Activated CD4-positive, alpha-beta T cell treated with anti-CD3 and anti-CD28 coated beads for 36 hours (primary cell): ENCODE data around the gene TCF4. TPM values are rescaled to one million over a fixed set of nuclear protein-coding genes. Genes with fewer than 3 reads are reported as not detected.

Experiments used
- ATAC-seq: fragments of 200-7000 bp; cut with Tn5 transposase; one replicate; pipeline ENCODE4 v1.10.0; 2021; ENCODE audit warnings: mild to moderate bottlenecking, moderate library complexity
- CTCF ChIA-PET: fragments of 350-600 bp; sonication (Branson Sonifier 250); formaldehyde crosslinking; loops from one replicate; lab custom pipeline; 2021; ENCODE audit warnings: antibody characterized with exemption; lab: Charles Lee
- POLR2A ChIA-PET: fragments of 350-600 bp; sonication (Branson Sonifier 250); formaldehyde crosslinking; loops from one replicate; lab custom pipeline; 2021; ENCODE audit warnings: antibody characterized with exemption, inconsistent platforms; lab: Charles Lee
- DNase-seq: peaks from one replicate; pipeline ENCODE4 v3.0.0-alpha.2; 2020
- H3K27ac Mint-ChIP-seq: one replicate; pipeline ENCODE4 v1.8.0; 2021; ENCODE audit warnings: mixed read lengths
- H3K27me3 Mint-ChIP-seq: one replicate; pipeline ENCODE4 v1.8.0; 2021; ENCODE audit warnings: mixed read lengths
- H3K36me3 Mint-ChIP-seq: one replicate; pipeline ENCODE4 v1.8.0; 2021; ENCODE audit warnings: low read depth, mixed read lengths
- H3K4me1 Mint-ChIP-seq: one replicate; pipeline ENCODE4 v1.8.0; 2021; ENCODE audit warnings: mixed read lengths
- H3K4me3 Mint-ChIP-seq: one replicate; pipeline ENCODE4 v1.8.0; 2021; ENCODE audit warnings: mild to moderate bottlenecking, moderate library complexity, mixed read lengths
- H3K9me3 Mint-ChIP-seq: one replicate; pipeline ENCODE4 v1.8.0; 2021; ENCODE audit warnings: low read depth, mixed read lengths
- intact Hi-C, 2 experiments: fragments of 100-400 bp; cut with DNase I in 1 of 2; cut with micrococcal nuclease in 1 of 2; formaldehyde crosslinking; loops; one replicate each; pipeline versions ENCODE4 v1.14.2 to v1.15.1; 2022 to 2024; cut with DNase I, micrococcal nuclease
- total RNA-seq, 2 experiments: library from RNA; stranded (reverse); gene quantifications; one replicate each; pipeline ENCODE4 v1.2.3, GENCODE V29; 2021

Gene TCF4
- total RNA-seq, 2 experiments from 2014 or later = 0.69 to 1.9 TPM

GRCh38 chr18:55233857-55234256 is 354.1 kb downstream of the TCF4 start:
- DNase-seq (no peak), ATAC-seq (no peak)
- CTCF ChIA-PET = interaction anchor here (0.5 to 3.1 kb wide), 16 partner anchors 11 to 1800 kb away, joined by 3 to 16 read pairs (median 4); no protein-coding TSS in a partner anchor
- intact Hi-C loops = loop anchor here (1.0 to 10.0 kb wide), 4 partner anchors 41 to 1342 kb away; no protein-coding TSS in a partner anchor
- no peak overlapping the region for H3K4me3 Mint-ChIP-seq
- H3K36me3 Mint-ChIP-seq = no peaks in the 10 kb centered on the region
- H3K27me3 Mint-ChIP-seq = no peaks in the 10 kb centered on the region
- H3K4me1 Mint-ChIP-seq = peaks cover 2% of the 10 kb centered on the region
- POLR2A ChIA-PET = no interaction called here
- H3K27ac Mint-ChIP-seq = no peak overlapping the region
- no peaks in the 10 kb centered on the region for H3K9me3 Mint-ChIP-seq

- no peaks in the 10 kb centered on the region for H3K36me3 Mint-ChIP-seq
These were observed 355.5 kb downstream of the TCF4 start for GRCh38 chr18:55232506-55232905.

GRCh38 chr18:55229682-55230081 is 358.3 kb downstream of the TCF4 start:
- ChIA-PET POLR2A (no interaction called here), CTCF (no interaction called here)
- no peak for ATAC-seq
- no peaks in the 10 kb centered on the region for H3K27me3 Mint-ChIP-seq
- no peaks in the 10 kb centered on the region for H3K9me3 Mint-ChIP-seq
- intact Hi-C loops = loop anchor here in 1 of 2 experiments (10.0 kb wide), 1 partner anchor 1345 kb away; no protein-coding TSS in a partner anchor
- DNase-seq = no peak
- H3K27ac Mint-ChIP-seq = no peak overlapping the region
- peaks cover under 1% of the 10 kb centered on the region for H3K4me1 Mint-ChIP-seq
- H3K4me3 Mint-ChIP-seq = no peak overlapping the region
- no peaks in the 10 kb centered on the region for H3K36me3 Mint-ChIP-seq

More at GRCh38 chr18:55232506-55232905, 355.5 kb downstream of the TCF4 start:
- H3K9me3 Mint-ChIP-seq = no peaks in the 10 kb centered on the region
- no peak overlapping the region for H3K4me3 Mint-ChIP-seq
- H3K27me3 Mint-ChIP-seq = no peaks in the 10 kb centered on the region
- DNase-seq (no peak), ATAC-seq (no peak)
- ChIA-PET CTCF (interaction anchor here (0.6 kb wide), 1 partner anchor 828 kb away, joined by 3 read pairs; no protein-coding TSS in a partner anchor), POLR2A (no interaction called here)
- H3K4me1 Mint-ChIP-seq = peaks cover 2% of the 10 kb centered on the region
- intact Hi-C loops = loop anchor here in 1 of 2 experiments (10.0 kb wide), 1 partner anchor 1342 kb away; no protein-coding TSS in a partner anchor
- no peak overlapping the region for H3K27ac Mint-ChIP-seq

GRCh38 chr18:55228707-55229106 is 359.3 kb downstream of the TCF4 start:
- no peak for ATAC-seq
- CTCF ChIA-PET = no interaction called here
- Mint-ChIP-seq H3K27me3 (no peaks in the 10 kb centered on the region), H3K36me3 (no peaks in the 10 kb centered on the region), H3K4me1 (no peaks in the 10 kb centered on the region), H3K27ac (no peak overlapping the region), H3K4me3 (no peak overlapping the region), H3K9me3 (no peaks in the 10 kb centered on the region)
- POLR2A ChIA-PET = no interaction called here
- no peak for DNase-seq
- intact Hi-C loops = no loop called here

GRCh38 chr18:55228191-55228590 is 359.8 kb downstream of the TCF4 start:
- DNase-seq (no peak), ATAC-seq (no peak)
- POLR2A ChIA-PET = no interaction called here
- H3K36me3 Mint-ChIP-seq = no peaks in the 10 kb centered on the region
- H3K4me1 Mint-ChIP-seq = no peaks in the 10 kb centered on the region
- no peaks in the 10 kb centered on the region for H3K27me3 Mint-ChIP-seq
- CTCF ChIA-PET = no interaction called here
- H3K27ac Mint-ChIP-seq = no peak overlapping the region
- H3K4me3 Mint-ChIP-seq = no peak overlapping the region
- intact Hi-C loops = no loop called here
- H3K9me3 Mint-ChIP-seq = no peaks in the 10 kb centered on the region

- ATAC-seq = no peak
- Mint-ChIP-seq H3K27ac (no peak overlapping the region), H3K27me3 (no peaks in the 10 kb centered on the region), H3K4me3 (no peak overlapping the region), H3K9me3 (no peaks in the 10 kb centered on the region), H3K4me1 (no peaks in the 10 kb centered on the region), H3K36me3 (no peaks in the 10 kb centered on the region)
- ChIA-PET POLR2A (no interaction called here), CTCF (no interaction called here)
- intact Hi-C loops = no loop called here
- DNase-seq = no peak
These were observed 360.2 kb downstream of the TCF4 start for GRCh38 chr18:55227771-55228170.

- ChIA-PET CTCF (no interaction called here), POLR2A (no interaction called here)
- no peak for DNase-seq
- Mint-ChIP-seq H3K36me3 (no peaks in the 10 kb centered on the region), H3K27me3 (no peaks in the 10 kb centered on the region), H3K9me3 (no peaks in the 10 kb centered on the region), H3K4me3 (no peak overlapping the region), H3K27ac (no peak overlapping the region), H3K4me1 (no peaks in the 10 kb centered on the region)
- intact Hi-C loops = no loop called here
- ATAC-seq = no peak
These were observed 361.9 kb downstream of the TCF4 start for GRCh38 chr18:55226044-55226443.

GRCh38 chr18:55224086-55224625 is 363.8 kb downstream of the TCF4 start:
- no peaks in the 10 kb centered on the region for H3K27me3 Mint-ChIP-seq
- no peak overlapping the region for H3K27ac Mint-ChIP-seq
- H3K4me3 Mint-ChIP-seq = no peak overlapping the region
- ChIA-PET POLR2A (no interaction called here), CTCF (interaction anchor here (1.5 kb wide), 1 partner anchor 82 kb away, joined by 3 read pairs; no protein-coding TSS in a partner anchor)
- no peaks in the 10 kb centered on the region for H3K36me3 Mint-ChIP-seq
- H3K4me1 Mint-ChIP-seq = no peaks in the 10 kb centered on the region
- DNase-seq (no peak), ATAC-seq (no peak)
- intact Hi-C loops = no loop called here
- H3K9me3 Mint-ChIP-seq = no peaks in the 10 kb centered on the region

GRCh38 chr18:55221622-55222021 is 366.4 kb downstream of the TCF4 start:
- CTCF ChIA-PET = no interaction called here
- Mint-ChIP-seq H3K9me3 (no peaks in the 10 kb centered on the region), H3K27me3 (no peaks in the 10 kb centered on the region), H3K27ac (no peak overlapping the region), H3K4me3 (no peak overlapping the region), H3K36me3 (no peaks in the 10 kb centered on the region), H3K4me1 (no peaks in the 10 kb centered on the region)
- no peak for ATAC-seq
- POLR2A ChIA-PET = no interaction called here
- intact Hi-C loops = no loop called here
- DNase-seq = no peak

- ChIA-PET CTCF (no interaction called here), POLR2A (no interaction called here)
- H3K27me3 Mint-ChIP-seq = no peaks in the 10 kb centered on the region
- H3K27ac Mint-ChIP-seq = no peak overlapping the region
- intact Hi-C loops = no loop called here
- DNase-seq (no peak), ATAC-seq (no peak)
- H3K9me3 Mint-ChIP-seq = no peaks in the 10 kb centered on the region
- H3K4me1 Mint-ChIP-seq = no peaks in the 10 kb centered on the region
- H3K4me3 Mint-ChIP-seq = no peak overlapping the region
- no peaks in the 10 kb centered on the region for H3K36me3 Mint-ChIP-seq
These were observed 367.5 kb downstream of the TCF4 start for GRCh38 chr18:55220523-55220922.

GRCh38 chr18:55219823-55220222 is 368.2 kb downstream of the TCF4 start:
- H3K9me3 Mint-ChIP-seq = no peaks in the 10 kb centered on the region
- intact Hi-C loops = no loop called here
- no peaks in the 10 kb centered on the region for H3K4me1 Mint-ChIP-seq
- H3K27ac Mint-ChIP-seq = no peak overlapping the region
- ChIA-PET CTCF (no interaction called here), POLR2A (no interaction called here)
- DNase-seq (no peak), ATAC-seq (no peak)
- no peaks in the 10 kb centered on the region for H3K36me3 Mint-ChIP-seq
- H3K4me3 Mint-ChIP-seq = no peak overlapping the region
- no peaks in the 10 kb centered on the region for H3K27me3 Mint-ChIP-seq

GRCh38 chr18:55219059-55219458 is 368.9 kb downstream of the TCF4 start:
- CTCF ChIA-PET = no interaction called here
- Mint-ChIP-seq H3K27ac (no peak overlapping the region), H3K4me3 (no peak overlapping the region), H3K27me3 (no peaks in the 10 kb centered on the region), H3K4me1 (no peaks in the 10 kb centered on the region), H3K36me3 (no peaks in the 10 kb centered on the region), H3K9me3 (no peaks in the 10 kb centered on the region)
- DNase-seq (no peak), ATAC-seq (no peak)
- intact Hi-C loops = no loop called here
- POLR2A ChIA-PET = no interaction called here
